GM18526 (cell line): ENCODE data around the gene CRTAC1.

Source experiments
- POLR2A ChIP-seq: IDR thresholded peaks from 3 replicates; pipeline ENCODE4 v1.6.1; 2011; ENCODE audit not compliant: insufficient read length; ENCODE audit errors: extremely low read depth

Gene CRTAC1

DNA sequence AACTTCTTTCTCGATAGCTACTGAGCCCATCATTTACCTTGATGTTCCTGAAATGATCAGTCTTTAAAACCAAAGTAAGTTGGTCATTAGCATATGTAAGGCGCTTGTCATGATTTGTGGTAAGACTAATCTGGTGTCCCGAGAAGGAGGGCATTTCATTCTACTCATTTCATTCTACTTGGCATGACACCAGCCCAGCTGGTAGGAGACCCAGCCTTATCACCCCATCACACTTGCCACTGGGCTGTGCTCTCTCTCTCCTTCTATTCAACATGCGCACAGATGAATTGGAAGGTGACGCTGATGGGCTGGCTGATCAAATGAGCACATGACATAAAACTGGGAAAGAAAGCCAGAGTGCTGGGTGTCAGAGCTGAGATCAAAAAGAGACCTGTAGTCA, 65.7 kb downstream of the CRTAC1 start:
- no peak for TF ChIP-seq POLR2A

GRCh38 chr10:97961945-97962344, 68.5 kb downstream of the CRTAC1 start:
- no peak for TF ChIP-seq POLR2A

DNA sequence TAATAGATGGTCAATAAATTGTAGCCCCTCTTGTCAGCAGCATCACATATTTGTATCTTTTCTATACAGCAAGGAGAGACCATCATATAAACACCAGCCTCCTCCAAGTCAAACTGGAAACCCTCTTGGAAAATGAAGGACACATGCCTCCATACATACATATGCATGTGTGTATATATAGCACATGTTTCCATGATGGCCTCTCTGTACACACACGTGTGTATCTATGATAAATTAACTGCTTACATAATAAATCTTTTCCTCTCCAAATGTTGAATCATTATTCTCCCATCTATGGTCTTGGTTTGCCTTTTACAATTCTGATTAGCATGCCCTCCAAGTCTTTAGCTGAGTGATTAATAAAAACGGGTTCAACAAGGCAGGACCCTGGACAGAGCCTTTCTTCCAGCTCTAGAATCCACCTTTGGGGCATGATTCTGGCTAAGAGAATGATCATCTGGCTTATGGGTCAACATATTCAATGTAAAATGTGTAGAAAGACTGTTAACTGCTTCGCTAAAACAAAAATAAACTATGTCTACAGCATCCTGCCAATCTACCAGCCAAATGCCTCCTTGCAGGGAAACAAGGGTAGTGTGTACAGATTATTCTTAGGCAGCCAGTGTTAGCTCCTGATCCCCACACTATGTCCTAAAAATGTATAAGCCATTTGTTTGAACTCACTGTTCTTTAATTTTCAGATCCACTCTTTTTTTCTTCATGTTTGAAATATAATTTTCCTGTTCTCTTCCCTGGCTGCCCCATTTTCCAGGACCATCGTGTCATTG, 70.0 kb downstream of the CRTAC1 start:
- no peak for TF ChIP-seq POLR2A

GRCh38 chr10:97949462-97949861, 81.0 kb downstream of the CRTAC1 start:
- TF ChIP-seq POLR2A: no peak

GRCh38 chr10:97948822-97949221, 81.6 kb downstream of the CRTAC1 start:
- no peak for TF ChIP-seq POLR2A

GRCh38 chr10:97944772-97945171, 85.6 kb downstream of the CRTAC1 start:
- no peak for TF ChIP-seq POLR2A

DNA sequence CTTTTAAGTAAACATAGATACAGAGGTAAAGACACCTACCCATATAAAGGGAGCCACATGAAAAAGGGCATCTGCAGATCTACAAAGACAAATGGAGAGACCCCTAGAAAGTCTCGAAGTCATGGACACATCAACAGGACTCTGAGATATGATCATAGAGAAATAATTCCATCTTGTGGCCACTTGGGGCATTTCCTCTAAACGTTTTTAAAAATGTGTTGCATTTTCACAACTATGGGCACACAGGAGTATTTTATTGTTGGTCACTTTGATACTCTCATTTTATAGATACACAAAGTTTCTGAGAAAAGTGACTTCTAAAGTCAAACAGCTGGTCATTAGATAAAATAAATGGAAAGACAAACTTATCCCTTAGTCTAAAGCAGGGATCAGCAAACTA, 87.1 kb downstream of the CRTAC1 start:
- no peak for TF ChIP-seq POLR2A

DNA sequence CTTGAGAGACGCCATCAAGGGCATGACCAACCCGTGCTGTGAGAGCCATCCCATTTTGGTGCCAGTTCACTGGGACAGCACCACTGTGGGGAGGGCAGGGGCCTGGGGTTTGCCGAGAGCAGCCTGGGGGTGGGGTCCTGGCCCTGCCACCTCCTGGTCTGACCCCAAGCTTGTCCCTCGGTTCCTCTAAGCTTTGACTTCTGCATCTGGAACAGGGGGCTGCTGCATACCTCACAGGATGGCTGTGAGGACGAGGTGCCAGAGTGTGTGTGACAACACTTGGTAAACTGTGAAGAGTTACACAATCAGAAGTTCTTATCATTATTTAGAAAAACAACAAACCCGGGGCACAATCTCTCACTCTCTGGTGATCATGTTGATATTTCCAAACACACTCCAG, 89.9 kb downstream of the CRTAC1 start:
- no peak for TF ChIP-seq POLR2A

DNA sequence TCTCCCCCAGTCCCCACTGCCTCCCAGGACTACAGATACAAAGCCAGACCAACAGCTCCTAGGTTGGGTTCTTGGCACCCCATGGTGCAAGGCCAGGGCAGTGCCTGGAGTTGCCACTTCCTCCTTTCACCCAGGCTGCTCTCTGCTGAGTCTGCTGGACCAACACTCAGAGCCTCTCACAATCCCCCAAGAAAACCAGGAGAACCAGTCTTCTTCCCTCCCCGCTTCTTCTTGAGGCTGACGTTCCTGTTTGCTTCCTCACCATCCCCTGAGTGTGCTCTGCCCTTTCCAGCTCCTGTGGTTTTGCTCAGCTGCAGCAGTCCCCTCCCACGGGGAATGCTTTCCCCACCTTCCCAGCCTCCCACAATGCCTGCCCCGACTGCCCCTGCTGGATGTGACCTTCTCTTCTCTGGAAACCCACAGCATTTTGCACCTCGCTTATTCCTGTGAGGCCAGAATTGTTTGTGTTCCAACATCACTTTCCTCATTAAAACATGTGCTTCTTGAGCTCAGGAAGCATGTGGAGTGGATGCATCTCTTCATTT, 90.9 kb downstream of the CRTAC1 start:
- no peak for TF ChIP-seq POLR2A

DNA sequence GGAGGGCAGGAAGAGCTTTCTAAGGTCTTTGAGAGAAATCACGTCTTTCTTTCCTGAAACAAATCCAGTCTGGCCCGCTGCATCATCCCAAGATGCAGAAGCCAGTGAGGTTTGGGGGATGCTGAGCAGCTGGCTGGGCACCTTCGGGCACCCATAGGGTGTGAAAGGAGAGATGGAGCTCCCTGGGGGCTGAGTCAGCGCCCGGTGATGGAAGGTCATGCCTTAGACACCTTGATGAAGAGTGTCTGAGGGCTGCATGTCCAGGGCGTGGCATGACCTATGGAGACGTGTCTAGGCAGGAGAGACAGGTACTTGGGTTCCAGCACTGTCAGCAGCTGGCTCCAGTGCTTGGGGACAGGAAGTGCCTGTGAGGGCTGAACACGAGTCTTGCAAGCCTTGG, 92.5 kb downstream of the CRTAC1 start:
- TF ChIP-seq POLR2A: no peak

DNA sequence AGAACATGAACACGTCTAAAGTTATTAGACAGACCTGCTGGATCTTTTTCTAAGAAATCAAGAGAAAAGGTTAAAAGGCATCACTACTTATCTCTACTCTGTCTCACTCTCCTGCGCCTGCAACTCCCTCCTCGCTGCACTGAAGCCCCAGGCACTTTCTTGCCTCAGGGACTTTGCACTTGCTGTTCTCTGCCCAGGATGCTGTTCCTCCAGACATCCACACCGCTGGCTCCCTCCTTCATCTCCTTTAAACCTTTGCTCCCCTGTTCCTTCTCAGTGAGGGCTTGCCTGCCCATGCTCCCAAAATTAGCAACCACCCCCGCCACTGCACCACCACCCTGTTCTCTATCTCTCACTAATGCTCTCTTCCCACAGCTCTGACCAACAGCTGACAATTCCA, 93.4 kb downstream of the CRTAC1 start:
- no peak for TF ChIP-seq POLR2A

DNA sequence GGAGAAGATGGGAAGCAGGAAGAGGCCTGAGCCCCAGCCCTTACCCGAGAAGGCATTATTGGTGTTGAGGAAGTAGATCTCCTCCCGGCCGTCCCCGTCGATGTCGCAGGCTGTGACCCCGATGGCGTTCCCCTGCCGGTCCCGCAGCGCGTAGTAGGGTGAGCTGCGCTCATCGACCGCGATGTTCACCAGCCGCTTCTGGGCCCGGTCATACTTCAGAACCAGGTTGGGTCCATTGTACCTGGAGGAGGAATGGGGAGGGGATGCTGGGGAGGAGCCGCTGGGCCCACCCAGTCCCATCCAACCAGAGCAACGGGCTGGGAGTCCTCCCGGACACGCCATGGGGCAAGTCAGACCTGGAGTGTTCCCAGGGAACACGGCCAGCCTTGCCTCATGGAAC, 94.3 kb downstream of the CRTAC1 start:
- TF ChIP-seq POLR2A: no peak

DNA sequence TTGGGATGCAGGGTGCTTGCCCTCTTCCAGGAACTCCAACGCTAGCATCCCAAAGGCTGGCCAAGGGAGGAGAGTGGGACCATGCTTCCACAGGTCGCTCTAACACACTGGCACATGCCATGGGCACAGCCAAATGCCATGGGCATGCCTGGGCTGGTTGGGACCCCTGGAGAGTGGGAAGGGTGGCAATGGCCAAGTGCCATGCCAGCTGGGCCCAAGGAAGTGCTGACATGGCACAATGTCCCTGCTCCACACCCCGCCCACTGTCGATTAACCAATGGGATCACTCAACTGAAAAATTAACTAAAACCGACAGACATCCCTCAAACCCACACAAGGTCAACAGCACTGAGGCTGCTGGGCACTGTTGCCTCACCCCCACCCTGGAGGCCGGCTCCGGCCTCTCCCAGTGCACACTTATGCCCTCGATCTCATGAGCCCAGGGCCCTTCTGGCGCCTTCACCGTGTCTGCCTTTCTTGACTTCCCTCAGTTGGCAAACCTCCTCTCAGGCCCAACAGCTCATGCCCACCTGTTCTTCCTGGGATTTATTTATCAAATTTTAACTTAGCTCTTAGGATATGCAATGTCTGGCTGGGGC, 97.4 kb downstream of the CRTAC1 start:
- TF ChIP-seq POLR2A: no peak

DNA sequence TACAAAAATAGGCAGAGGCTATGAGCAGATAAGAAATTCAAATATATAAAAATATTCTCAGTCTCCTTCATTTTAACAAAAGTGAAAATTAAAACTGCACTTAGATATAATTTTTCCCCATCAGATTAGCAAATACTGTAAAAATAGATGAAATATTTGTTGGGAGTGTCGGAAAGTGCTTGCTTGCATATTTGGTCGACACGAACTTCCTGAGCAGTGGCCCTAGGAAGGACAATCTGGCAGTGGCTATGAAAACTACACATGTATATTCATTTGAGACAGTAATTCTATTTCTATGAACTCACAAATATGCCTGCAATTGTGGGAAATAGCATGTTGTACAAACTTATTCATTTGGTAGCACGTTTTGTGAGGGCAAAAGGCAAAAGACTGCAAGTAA, 99.4 kb downstream of the CRTAC1 start:
- TF ChIP-seq POLR2A: no peak

DNA sequence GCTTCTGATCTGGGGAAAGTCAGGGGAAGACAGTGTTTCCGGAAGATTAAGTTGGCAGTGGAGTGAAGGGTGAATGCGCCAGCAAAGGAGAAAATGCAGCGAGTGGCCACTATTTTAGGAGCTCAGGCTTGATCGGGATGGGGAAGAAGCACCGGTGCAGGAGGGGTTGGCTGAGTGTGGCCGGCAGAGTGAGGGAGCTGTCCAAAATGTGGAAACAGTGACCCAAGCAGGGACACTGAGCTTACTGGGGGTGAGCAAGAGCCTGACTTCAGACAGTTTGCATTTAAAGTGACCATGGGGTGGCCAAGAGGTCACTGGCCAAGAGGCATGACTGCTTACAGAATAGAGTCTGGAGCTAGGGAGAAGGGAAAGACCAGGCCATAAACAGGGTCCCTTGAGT, 101.5 kb downstream of the CRTAC1 start:
- TF ChIP-seq POLR2A: no peak

GRCh38 chr10:97927622-97928021, 102.8 kb downstream of the CRTAC1 start:
- no peak for TF ChIP-seq POLR2A

GRCh38 chr10:97926055-97926454, 104.4 kb downstream of the CRTAC1 start:
- no peak for TF ChIP-seq POLR2A
